GM23248 (cell line): ENCODE measurements around the gene PALM.
A peak's percentile ranks its signal among the peaks of the same experiment; 100 is the strongest.

ENCODE experiments used
- EZH2 ChIP-seq: fragments of 200-600 bp; sonication (generic); IDR thresholded peaks from 2 replicates; pipeline ENCODE4 v1.6.1; 2018; ENCODE audit warnings: antibody characterized with exemption, mild to moderate bottlenecking; ENCODE audit not compliant: insufficient read depth, poor library complexity, severe bottlenecking
- EZH2phosphoT487 ChIP-seq: fragments of 200-600 bp; sonication (generic); IDR thresholded peaks from 2 replicates; pipeline ENCODE4 v1.6.1; 2018; ENCODE audit warnings: antibody characterized with exemption, moderate library complexity, mild to moderate bottlenecking, low read depth; ENCODE audit not compliant: insufficient read depth

- TF ChIP-seq EZH2: peak; percentile 65
- TF ChIP-seq EZH2phosphoT487: no peak
Observed at GRCh38 chr19:709196-709964, 645 bp downstream of the PALM start.
